NB4 (cell line): ENCODE results near the gene TUBA8.

Source experiments
- DNase-seq: peaks from one replicate; pipeline ENCODE4 v3.0.0; 2010; ENCODE audit warnings: low read depth
- H3K4me3 ChIP-seq: one replicate; pipeline ENCODE4 v1.5.1; 2011; ENCODE audit warnings: mild to moderate bottlenecking, low read depth, low read length, moderate library complexity
- MYC ChIP-seq: IDR thresholded peaks from 2 replicates; pipeline ENCODE4 v1.6.1; 2011; ENCODE audit warnings: low read depth, low read length
- POLR2A ChIP-seq: IDR thresholded peaks from 2 replicates; pipeline ENCODE4 v1.6.1; 2011; ENCODE audit warnings: mild to moderate bottlenecking; ENCODE audit not compliant: insufficient read length; ENCODE audit errors: extremely low read depth
- TF ChIP-seq, protein P1 (sequence below): IDR thresholded peaks from 2 replicates; pipeline ENCODE4 v1.6.1; 2011; ENCODE audit warnings: low read depth, low read length
- TF ChIP-seq, protein P2 (sequence below): IDR thresholded peaks from one replicate; pipeline ENCODE4 v1.5.1; 2012; ENCODE audit warnings: low read depth, low read length

TUBA8 gene

DNA sequence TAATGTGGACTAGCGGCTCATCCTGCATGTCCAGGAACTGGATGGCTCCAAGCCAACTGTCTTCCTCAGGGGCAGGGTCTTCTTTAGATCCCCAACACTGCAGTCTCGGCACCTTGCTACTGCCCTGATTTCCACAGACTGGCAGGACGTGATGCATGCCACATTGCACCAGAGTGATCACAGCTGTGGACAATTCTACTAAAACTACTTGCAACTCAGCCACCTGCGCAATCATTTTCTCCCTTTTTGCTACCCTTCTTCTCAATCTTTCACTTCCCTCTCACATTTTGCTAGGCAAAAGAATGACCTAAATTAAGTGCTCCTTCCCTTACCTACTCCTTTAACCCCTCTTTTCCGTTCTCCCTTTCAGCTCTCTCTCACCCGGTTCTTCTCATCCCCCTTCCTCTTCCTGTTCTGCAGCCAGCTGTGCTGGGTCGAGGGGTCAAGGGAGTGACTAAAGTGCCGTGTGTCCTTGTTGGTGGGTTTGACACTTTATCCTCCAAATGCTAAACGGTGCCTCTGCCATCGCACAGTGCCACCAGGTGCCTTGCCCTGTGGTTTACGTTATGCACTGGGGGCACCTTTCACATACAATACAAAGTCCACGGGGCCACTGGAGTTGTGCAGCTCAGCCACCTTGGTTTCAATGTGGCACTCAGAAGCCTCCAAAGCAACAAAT lies 44.3 kb upstream of the TUBA8 start:
- DNase-seq, result peak; percentile 12
- H3K4me3 ChIP-seq, result no peak overlapping the region
- TF ChIP-seq, protein P1, sequence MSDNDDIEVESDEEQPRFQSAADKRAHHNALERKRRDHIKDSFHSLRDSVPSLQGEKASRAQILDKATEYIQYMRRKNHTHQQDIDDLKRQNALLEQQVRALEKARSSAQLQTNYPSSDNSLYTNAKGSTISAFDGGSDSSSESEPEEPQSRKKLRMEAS, result no peak
- no peak for TF ChIP-seq POLR2A
- TF ChIP-seq MYC, result no peak
- TF ChIP-seq, protein P2, sequence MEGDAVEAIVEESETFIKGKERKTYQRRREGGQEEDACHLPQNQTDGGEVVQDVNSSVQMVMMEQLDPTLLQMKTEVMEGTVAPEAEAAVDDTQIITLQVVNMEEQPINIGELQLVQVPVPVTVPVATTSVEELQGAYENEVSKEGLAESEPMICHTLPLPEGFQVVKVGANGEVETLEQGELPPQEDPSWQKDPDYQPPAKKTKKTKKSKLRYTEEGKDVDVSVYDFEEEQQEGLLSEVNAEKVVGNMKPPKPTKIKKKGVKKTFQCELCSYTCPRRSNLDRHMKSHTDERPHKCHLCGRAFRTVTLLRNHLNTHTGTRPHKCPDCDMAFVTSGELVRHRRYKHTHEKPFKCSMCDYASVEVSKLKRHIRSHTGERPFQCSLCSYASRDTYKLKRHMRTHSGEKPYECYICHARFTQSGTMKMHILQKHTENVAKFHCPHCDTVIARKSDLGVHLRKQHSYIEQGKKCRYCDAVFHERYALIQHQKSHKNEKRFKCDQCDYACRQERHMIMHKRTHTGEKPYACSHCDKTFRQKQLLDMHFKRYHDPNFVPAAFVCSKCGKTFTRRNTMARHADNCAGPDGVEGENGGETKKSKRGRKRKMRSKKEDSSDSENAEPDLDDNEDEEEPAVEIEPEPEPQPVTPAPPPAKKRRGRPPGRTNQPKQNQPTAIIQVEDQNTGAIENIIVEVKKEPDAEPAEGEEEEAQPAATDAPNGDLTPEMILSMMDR, result no peak

DNA sequence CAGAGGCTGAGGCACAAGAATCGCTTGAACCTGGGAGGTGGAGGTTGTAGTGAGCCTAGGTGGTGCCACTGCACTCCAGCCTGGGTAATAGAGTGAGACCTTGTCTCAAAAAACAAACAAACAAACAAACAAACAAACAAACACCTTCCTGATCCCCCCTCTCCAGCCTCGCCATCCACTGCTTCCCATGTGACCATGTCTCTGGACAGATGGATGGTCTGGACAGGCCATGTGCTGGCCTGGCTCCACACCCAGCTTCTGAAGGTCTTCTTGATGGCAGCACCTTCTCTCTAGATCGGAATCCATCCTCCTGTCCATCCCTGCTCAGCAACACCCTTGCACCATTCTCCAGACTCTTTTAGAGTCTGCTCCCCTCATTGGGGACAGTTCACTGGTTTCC lies 43.5 kb upstream of the TUBA8 start:
- TF ChIP-seq MYC, result no peak
- TF ChIP-seq, protein P1, result no peak
- TF ChIP-seq, protein P2, result no peak
- TF ChIP-seq POLR2A, result no peak
- H3K4me3 ChIP-seq, result no peak overlapping the region
- DNase-seq, result no peak

DNA sequence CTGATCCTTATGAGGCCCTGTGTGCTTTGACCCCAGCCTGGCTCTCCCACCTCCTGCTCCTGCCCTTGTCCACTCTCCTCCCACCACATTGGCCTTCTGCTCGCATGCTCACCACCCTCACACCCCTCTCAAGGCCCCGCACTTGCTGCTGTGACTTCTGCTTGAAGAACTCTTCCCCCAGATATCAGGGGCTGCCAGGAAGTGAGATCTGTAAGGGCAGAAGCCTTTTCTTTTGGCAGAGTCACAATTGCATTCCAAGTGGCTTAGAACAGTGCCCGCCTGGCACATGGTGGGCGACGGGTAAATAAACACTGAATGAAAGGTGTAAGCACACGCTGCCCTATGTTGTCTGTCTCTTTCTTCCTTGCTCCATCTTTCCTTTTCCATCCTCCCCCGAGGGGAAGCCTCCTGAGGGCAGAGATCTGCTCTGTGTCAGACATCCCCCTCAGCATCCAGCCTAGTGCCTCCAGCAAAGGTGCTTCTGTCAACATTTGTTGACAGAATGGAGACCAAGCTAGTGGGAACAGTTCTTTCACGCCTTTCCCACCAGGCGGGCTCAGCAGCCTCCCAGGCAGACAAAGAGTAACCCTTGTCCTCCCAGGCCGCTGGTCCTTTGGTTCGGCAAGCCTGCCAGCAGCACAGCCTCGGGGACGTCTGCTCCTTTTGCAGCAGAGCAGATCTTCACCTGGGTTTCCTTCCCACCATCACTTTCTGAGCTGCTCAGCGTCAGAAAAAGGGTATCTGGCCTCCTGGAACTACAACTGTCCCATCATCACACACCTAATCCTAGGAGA lies 42.9 kb upstream of the TUBA8 start:
- no peak for TF ChIP-seq POLR2A
- TF ChIP-seq, protein P2, result no peak
- TF ChIP-seq, protein P1, result no peak
- no peak for TF ChIP-seq MYC
- DNase-seq, result no peak
- H3K4me3 ChIP-seq, result no peak overlapping the region

DNA sequence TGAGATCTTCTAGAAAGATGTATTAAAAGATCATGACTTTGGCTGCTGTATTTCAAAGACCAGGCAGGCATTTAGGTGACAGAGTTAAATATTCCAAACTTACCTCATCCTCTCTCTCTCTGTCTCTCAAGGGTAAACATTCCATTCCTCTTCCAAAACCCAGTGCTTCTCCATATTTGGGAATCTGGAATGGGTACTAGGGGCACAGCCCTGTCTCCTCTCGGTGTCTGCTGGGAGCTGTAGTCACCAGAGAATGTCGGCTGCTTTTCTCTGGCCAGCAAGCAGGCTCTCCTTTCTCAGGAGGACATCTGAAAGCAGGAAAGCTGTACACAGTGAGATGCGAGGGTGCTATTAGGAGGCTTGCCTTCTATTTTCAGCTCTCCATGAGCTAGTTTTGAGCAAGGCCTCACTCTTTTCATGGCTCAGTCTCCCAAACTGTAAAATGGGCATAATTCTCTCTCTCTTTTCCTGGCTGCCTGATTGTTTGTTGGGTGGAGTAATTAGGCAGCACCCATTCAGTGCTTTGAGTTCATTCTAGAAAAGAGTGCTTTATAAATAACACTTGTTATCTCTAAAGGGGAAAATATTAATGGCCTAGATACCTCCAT lies 42.1 kb upstream of the TUBA8 start:
- H3K4me3 ChIP-seq, result no peak overlapping the region
- TF ChIP-seq MYC, result no peak
- TF ChIP-seq, protein P2, result no peak
- TF ChIP-seq, protein P1, result no peak
- no peak for DNase-seq

DNA sequence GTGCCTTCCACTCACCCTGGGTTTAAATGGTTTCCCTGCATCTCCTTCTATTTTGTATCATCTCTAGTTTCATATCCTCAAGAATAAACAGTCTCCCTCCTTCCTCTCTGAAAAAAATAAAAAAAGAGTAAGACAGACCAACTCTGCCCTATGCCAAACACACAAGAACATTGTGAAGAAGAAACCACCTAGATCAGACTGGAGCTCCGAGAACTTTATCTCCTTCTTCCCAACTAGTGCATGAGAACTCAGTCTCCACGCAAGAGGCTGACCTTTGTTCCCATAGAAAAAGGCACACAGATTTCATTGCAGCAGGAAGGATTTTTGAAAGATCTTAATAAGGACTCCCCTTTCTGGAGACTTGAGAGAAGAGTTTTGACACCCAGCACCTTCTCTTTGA lies 41.6 kb upstream of the TUBA8 start:
- no peak overlapping the region for H3K4me3 ChIP-seq
- DNase-seq, result no peak
- TF ChIP-seq, protein P2, result no peak
- TF ChIP-seq MYC (no peak), POLR2A (no peak)
- TF ChIP-seq, protein P1, result no peak
